GM21423 (cell line): Measurements from ENCODE around the gene PIP5KL1.

Source experiments
- ATAC-seq: cut with Tn5 transposase; IDR thresholded peaks from one replicate; pipeline ENCODE4 v1.9.1; 2021; ENCODE audit warnings: mild to moderate bottlenecking, moderate library complexity; ENCODE audit not compliant: unreplicated experiment

PIP5KL1 gene

GRCh38 chr9:127875306-127875966 is 55.1 kb downstream of the PIP5KL1 start:
- no peak for ATAC-seq

- no peak for ATAC-seq
Measured at GRCh38 chr9:127874301-127875221, 56.0 kb downstream of the PIP5KL1 start.

DNA sequence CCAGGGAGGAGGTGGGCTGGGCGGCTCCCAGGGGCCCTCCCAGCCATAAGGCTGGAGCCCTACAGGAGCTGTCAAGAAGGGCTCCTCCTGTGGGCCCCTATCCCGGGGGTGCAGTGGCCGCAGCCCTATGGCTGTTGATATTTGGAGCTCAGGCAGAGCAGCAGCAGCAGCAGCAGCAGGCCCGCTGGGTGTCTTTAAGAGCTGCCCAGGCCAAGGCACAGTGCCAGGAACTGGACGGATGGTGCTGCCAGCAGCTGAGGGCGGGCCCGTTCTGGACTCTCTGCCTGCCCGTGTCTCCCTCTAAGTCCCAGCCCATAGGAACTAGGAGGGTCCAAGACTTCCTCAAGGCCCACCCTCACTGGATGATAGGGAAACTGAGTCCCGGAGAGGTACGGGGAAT is 56.7 kb downstream of the PIP5KL1 start:
- no peak for ATAC-seq

- ATAC-seq: no peak
Measured at GRCh38 chr9:127873223-127873691, 57.3 kb downstream of the PIP5KL1 start.

- ATAC-seq: no peak
Measured at GRCh38 chr9:127872369-127873222, 58.0 kb downstream of the PIP5KL1 start.

GRCh38 chr9:127871531-127871930 is 59.0 kb downstream of the PIP5KL1 start:
- no peak for ATAC-seq

- ATAC-seq: no peak
Measured at GRCh38 chr9:127870887-127871286, 59.7 kb downstream of the PIP5KL1 start.
